GM18520 (cell line): Measurements from ENCODE around the gene ADARB2.
"Not testable (repeated sequence)": the region's sequence is repeated elsewhere in the genome, so short reads cannot be mapped to it uniquely, and the experiment has no call there.

ENCODE experiments used
- ATAC-seq: cut with Tn5 transposase; IDR thresholded peaks from one replicate; pipeline ENCODE4 v1.9.1; 2021; ENCODE audit not compliant: unreplicated experiment

The ADARB2 gene

GRCh38 chr10:1737222-1738061 lies at the start of gene ADARB2:
Gene ADARB2 (minus strand): TSS chr10:1737525.
- ATAC-seq: no peak

GRCh38 chr10:1785835-1786234 lies 48.5 kb upstream of the ADARB2 start:
- ATAC-seq: no peak

- ATAC-seq: no peak
These were observed 45.5 kb upstream of the ADARB2 start for GRCh38 chr10:1782841-1783240.

- no peak for ATAC-seq
These were observed 42.5 kb upstream of the ADARB2 start for GRCh38 chr10:1779796-1780195.

- ATAC-seq: no peak
These were observed 41.1 kb upstream of the ADARB2 start for GRCh38 chr10:1778375-1778969.

- ATAC-seq: no peak
These were observed 38.9 kb upstream of the ADARB2 start for GRCh38 chr10:1776127-1776662.

GRCh38 chr10:1774796-1775195 lies 37.5 kb upstream of the ADARB2 start:
- ATAC-seq: no peak

GRCh38 chr10:1773204-1773603 lies 35.9 kb upstream of the ADARB2 start:
- not testable (repeated sequence) for ATAC-seq

GRCh38 chr10:1766049-1766448 lies 28.7 kb upstream of the ADARB2 start:
- ATAC-seq: no peak

- ATAC-seq: no peak
These were observed 24.8 kb upstream of the ADARB2 start for GRCh38 chr10:1762076-1762475.

GRCh38 chr10:1754506-1755153 lies 17.3 kb upstream of the ADARB2 start:
- no peak for ATAC-seq

GRCh38 chr10:1752153-1752552 lies 14.8 kb upstream of the ADARB2 start:
- ATAC-seq: no peak

GRCh38 chr10:1747590-1748157 lies 10.3 kb upstream of the ADARB2 start:
- no peak for ATAC-seq

GRCh38 chr10:1746796-1747195 lies 9.5 kb upstream of the ADARB2 start:
- no peak for ATAC-seq

- no peak for ATAC-seq
These were observed 8.6 kb upstream of the ADARB2 start for GRCh38 chr10:1745780-1746456.

- ATAC-seq: no peak
These were observed 7.2 kb upstream of the ADARB2 start for GRCh38 chr10:1744524-1744923.

GRCh38 chr10:1743141-1743540 lies 5.8 kb upstream of the ADARB2 start:
- ATAC-seq: no peak

GRCh38 chr10:1741450-1741849 lies 4.1 kb upstream of the ADARB2 start:
- no peak for ATAC-seq

- no peak for ATAC-seq
These were observed 2.4 kb upstream of the ADARB2 start for GRCh38 chr10:1739751-1740150.

GRCh38 chr10:1738950-1739349 lies 1.6 kb upstream of the ADARB2 start:
- no peak for ATAC-seq

GRCh38 chr10:1736972-1737221 lies 428 bp downstream of the ADARB2 start:
- no peak for ATAC-seq
